Measurements from ENCODE around the gene NTSR1. TPM values are rescaled to one million over a fixed set of nuclear protein-coding genes. Genes with fewer than 3 reads are reported as not detected.

The NTSR1 gene
- total and polyA plus RNA-seq, 2 of the 13 experiments (the other 11 are each of a cell fraction or from before 2014, with no cell fraction given) = 0.09 to 0.12 TPM

DNA sequence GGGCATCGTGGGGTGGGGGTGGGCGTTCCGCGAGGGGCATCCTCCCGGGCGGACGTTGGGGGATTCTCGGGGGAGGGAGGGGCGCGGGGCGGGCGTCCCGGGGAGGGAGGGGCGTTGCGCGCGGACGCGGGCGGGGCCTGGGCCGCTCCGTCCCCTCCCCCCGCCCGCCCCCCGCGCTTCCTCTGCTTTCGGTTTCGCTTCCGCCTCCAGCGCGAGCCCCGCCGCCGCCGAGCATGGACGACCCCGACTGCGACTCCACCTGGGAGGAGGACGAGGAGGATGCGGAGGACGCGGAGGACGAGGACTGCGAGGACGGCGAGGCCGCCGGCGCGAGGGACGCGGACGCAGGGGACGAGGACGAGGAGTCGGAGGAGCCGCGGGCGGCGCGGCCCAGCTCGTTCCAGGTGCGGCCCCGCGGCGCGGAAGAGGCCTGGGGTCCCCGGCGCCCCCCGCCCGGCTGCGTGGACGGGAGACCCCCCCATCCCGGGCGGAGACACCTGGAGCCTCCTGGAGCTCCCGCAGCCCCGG lies 96.1 kb downstream of the NTSR1 start, which contains the start of gene OGFR (continued):
- TF ChIP-seq TEAD2 (CRISPR knock-in tag; IDR thresholded peaks at IDR 0.05) (0 out of 2 replicates have a peak, but pooled peaks have one; percentile 15), KMT2B (CRISPR knock-in tag; IDR thresholded peaks at IDR 0.05) (peak; percentile 65), ZNF816 (CRISPR knock-in tag; IDR thresholded peaks at IDR 0.05; ENCODE audit: borderline replicate concordance) (0 out of 2 replicates have a peak, but pooled peaks have one; percentile 8), SNAPC2 (CRISPR knock-in tag; IDR thresholded peaks at IDR 0.05) (0 out of 2 replicates have a peak, but pooled peaks have one; percentile 59), ZNF333 (CRISPR knock-in tag; IDR thresholded peaks at IDR 0.05; ENCODE audit: borderline replicate concordance) (0 out of 2 replicates have a peak, but pooled peaks have one; percentile 44), ZNF616 (CRISPR knock-in tag; IDR thresholded peaks at IDR 0.05; ENCODE audit: low read depth) (0 out of 2 replicates have a peak, but pooled peaks have one; percentile 34), NRL (CRISPR knock-in tag; IDR thresholded peaks at IDR 0.05; ENCODE audit: borderline replicate concordance) (0 out of 2 replicates have a peak, but pooled peaks have one; percentile 80), PHF8 (CRISPR knock-in tag; IDR thresholded peaks at IDR 0.05) (peak; percentile 90), ZNF557 (CRISPR knock-in tag; IDR thresholded peaks at IDR 0.05) (0 out of 2 replicates have a peak, but pooled peaks have one; percentile 49), ZNF281 (CRISPR knock-in tag; IDR thresholded peaks at IDR 0.05; ENCODE audit: borderline replicate concordance) (peak; percentile 84), ZBTB39 (CRISPR knock-in tag; IDR thresholded peaks at IDR 0.05) (peak; percentile 72; the same call in 1 of the 2 replicates), CC2D1A (CRISPR knock-in tag; IDR thresholded peaks at IDR 0.05) (no peak), XRCC5 (optimal IDR thresholded peaks at IDR 0.05; ENCODE audit: low read length) (no peak), POLR2AphosphoS5 (IDR thresholded peaks at IDR 0.05; ENCODE audit: low read depth, low read length) (peak; percentile 80), ZNF607 (CRISPR knock-in tag; IDR thresholded peaks at IDR 0.05; ENCODE audit: borderline replicate concordance) (peak; percentile 74; the same call in 1 of the 2 replicates), EEA1 (CRISPR knock-in tag; IDR thresholded peaks at IDR 0.05; ENCODE audit: borderline replicate concordance) (0 out of 2 replicates have a peak, but pooled peaks have one; percentile 62), HNF4A (CRISPR knock-in tag; IDR thresholded peaks at IDR 0.05) (no peak), TFDP1 (CRISPR knock-in tag; IDR thresholded peaks at IDR 0.05; ENCODE audit: borderline replicate concordance) (no peak), ELF3 (CRISPR knock-in tag; IDR thresholded peaks at IDR 0.05) (peak; percentile 69), KLF6 (CRISPR knock-in tag; IDR thresholded peaks at IDR 0.05) (peak; percentile 26; the same call in 1 of the 2 replicates)
- TF ChIP-seq, protein P1, sequence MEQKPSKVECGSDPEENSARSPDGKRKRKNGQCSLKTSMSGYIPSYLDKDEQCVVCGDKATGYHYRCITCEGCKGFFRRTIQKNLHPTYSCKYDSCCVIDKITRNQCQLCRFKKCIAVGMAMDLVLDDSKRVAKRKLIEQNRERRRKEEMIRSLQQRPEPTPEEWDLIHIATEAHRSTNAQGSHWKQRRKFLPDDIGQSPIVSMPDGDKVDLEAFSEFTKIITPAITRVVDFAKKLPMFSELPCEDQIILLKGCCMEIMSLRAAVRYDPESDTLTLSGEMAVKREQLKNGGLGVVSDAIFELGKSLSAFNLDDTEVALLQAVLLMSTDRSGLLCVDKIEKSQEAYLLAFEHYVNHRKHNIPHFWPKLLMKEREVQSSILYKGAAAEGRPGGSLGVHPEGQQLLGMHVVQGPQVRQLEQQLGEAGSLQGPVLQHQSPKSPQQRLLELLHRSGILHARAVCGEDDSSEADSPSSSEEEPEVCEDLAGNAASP (CRISPR knock-in tag; IDR thresholded peaks at IDR 0.05; ENCODE audit: borderline replicate concordance) = peak; percentile 9; the same call in 1 of the 2 replicates
